RWPE1 (cell line): ENCODE results near the gene EMC1.
A peak's percentile ranks its signal among the peaks of the same experiment; 100 is the strongest.
"Not testable (repeated sequence)": the region's sequence is repeated elsewhere in the genome, so short reads cannot be mapped to it uniquely, and the experiment has no call there.

Source experiments
- CTCF ChIA-PET: fragments of 350-600 bp; sonication (Branson Sonifier 250); formaldehyde crosslinking; extraction: SDS; loops from one replicate; lab custom pipeline; 2021; lab: Yijun Ruan, JAX
- POLR2A ChIA-PET: fragments of 400-600 bp; formaldehyde crosslinking; extraction: SDS; loops from one replicate; lab custom pipeline; 2020; ENCODE audit warnings: antibody characterized with exemption; ENCODE audit not compliant: low non-redundant PET; lab: Yijun Ruan, JAX
- DNase-seq: peaks from one replicate; pipeline ENCODE4 v3.0.0; 2012; ENCODE audit warnings: low spot score
- H3K27ac ChIP-seq: fragments of 450-650 bp; 2 replicates; pipeline ENCODE4 v1.5.1; 2017
- TF ChIP-seq, protein P1 (sequence below): fragments of 450-650 bp; conservative IDR thresholded peaks from 2 replicates; pipeline ENCODE4 v1.5.1; 2017; ENCODE audit warnings: low read depth, mild to moderate bottlenecking

EMC1 gene

DNA sequence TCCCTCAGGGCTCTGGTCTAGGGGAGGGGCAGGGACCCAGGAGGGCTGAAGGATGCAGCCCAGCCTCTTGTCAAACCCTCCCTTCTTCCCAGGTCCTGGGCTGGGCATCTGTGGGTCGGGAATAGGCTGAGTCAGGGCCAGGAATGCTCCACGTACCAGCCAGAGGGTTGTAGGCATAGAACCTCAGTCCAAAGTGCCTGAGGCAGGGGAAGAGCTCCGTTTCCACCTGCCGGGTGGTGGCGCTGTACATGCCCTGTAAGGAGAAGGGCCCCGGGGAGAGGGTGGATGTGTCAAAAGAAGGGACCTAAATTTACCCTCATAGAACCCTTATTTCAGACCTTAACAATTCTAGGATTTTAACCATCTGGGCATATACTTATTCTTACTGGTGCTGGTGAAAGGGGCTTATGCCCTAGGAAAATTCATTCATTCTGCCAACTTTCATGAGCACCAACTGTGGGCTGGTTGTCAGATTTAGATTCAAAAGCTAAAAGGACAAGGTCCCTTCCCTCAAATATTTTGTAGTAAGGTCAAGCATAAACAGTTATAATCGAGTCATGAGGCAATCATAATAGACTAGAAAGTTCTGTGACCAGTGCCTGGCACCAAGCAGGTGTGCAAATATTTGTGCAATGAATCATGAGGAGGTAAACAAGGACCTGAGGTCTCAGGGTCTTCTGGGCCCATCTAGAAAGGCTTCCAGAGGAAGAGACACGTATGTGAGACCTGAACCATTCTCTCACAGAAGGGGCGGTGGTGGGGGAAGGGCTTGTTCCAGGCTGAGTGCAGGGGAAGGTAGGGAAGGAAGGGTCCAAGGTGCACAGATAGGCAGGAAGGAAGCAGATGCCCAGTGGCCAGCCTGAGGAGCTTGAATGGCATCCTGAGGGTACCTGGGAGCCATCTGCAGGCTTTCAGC, 18.4 kb upstream of the EMC1 start:
- H3K27ac ChIP-seq, CTCF ChIA-PET, POLR2A ChIA-PET: not testable (repeated sequence)
- peak; percentile 19 for DNase-seq
- TF ChIP-seq, protein P1, sequence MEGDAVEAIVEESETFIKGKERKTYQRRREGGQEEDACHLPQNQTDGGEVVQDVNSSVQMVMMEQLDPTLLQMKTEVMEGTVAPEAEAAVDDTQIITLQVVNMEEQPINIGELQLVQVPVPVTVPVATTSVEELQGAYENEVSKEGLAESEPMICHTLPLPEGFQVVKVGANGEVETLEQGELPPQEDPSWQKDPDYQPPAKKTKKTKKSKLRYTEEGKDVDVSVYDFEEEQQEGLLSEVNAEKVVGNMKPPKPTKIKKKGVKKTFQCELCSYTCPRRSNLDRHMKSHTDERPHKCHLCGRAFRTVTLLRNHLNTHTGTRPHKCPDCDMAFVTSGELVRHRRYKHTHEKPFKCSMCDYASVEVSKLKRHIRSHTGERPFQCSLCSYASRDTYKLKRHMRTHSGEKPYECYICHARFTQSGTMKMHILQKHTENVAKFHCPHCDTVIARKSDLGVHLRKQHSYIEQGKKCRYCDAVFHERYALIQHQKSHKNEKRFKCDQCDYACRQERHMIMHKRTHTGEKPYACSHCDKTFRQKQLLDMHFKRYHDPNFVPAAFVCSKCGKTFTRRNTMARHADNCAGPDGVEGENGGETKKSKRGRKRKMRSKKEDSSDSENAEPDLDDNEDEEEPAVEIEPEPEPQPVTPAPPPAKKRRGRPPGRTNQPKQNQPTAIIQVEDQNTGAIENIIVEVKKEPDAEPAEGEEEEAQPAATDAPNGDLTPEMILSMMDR = peak; percentile 13; the same call in 1 of the 2 replicates

DNA sequence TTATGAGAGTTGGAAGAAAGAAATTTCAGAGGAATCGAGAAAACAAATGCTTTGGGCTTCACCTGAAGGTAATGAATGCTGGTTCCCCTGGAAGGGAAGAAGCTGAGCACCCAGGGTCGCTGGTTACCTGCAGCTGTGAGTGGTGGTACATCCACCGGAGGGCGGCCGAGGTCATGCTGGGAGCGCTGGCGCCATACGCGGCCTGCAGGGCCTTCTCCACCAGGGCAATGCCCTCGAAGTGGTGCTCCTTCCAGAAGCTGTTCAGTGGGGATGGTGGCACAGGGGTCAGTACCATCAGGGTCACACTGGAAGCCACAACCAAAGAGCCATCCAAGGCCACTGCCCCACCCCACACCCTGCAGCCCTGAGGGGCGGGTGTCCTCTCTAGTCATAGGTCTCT, 17.1 kb upstream of the EMC1 start:
- POLR2A ChIA-PET = no interaction called here
- CTCF ChIA-PET = interaction anchor here (0.7 kb wide), 1 partner anchor 21 kb away, joined by 3 read pairs; no protein-coding TSS in a partner anchor
- DNase-seq = no peak
- TF ChIP-seq, protein P1 = no peak
- no peak overlapping the region for H3K27ac ChIP-seq

DNA sequence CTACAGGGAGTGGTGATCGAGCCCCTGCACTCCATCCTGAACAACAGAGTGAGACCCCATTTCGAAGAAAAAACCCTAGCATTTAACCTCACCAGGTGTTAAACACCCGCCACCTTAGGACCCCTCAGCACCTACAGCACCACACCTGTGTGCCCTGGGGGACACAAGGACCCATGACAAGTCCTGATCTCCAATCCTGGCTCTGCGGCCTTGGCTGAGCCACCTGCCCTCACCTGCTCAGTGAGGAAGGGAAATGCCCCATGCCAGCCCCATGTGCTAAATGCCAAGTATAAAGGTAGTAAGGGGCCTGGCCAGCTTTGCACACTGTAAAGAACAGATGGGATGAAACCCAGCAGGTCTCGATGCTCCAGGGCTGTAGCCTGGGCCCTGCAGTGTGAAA, 11.4 kb upstream of the EMC1 start:
- POLR2A ChIA-PET = no interaction called here
- TF ChIP-seq, protein P1 = no peak
- CTCF ChIA-PET = interaction anchor here (0.8 kb wide), 1 partner anchor 140 kb away, joined by 4 read pairs; no protein-coding TSS in a partner anchor

DNA sequence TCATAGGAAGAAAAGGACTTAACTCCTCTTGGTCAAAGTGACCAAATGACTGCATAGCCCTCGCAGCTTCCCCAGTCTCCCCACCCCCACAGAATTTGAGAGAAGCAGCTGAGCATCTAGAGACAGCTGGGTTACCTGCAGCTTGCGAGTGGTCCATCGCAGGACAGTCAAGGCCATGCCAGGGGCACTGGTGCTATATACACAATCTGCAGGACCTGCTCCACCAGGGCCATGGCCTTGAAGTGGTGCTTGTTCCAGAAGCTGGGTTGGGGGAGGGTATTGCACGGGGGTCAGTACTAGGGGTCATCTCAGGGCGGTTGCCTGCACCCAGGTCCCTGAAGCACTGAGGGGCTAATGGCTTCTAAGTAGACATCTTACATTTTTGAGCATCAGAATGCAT, 10.7 kb upstream of the EMC1 start:
- TF ChIP-seq, protein P1 = no peak
- DNase-seq = no peak
- no peak overlapping the region for H3K27ac ChIP-seq
- POLR2A ChIA-PET = no interaction called here
- CTCF ChIA-PET = no interaction called here

More for the DNA sequence above, 11.4 kb upstream of the EMC1 start:
- no peak overlapping the region for H3K27ac ChIP-seq
- no peak for DNase-seq

DNA sequence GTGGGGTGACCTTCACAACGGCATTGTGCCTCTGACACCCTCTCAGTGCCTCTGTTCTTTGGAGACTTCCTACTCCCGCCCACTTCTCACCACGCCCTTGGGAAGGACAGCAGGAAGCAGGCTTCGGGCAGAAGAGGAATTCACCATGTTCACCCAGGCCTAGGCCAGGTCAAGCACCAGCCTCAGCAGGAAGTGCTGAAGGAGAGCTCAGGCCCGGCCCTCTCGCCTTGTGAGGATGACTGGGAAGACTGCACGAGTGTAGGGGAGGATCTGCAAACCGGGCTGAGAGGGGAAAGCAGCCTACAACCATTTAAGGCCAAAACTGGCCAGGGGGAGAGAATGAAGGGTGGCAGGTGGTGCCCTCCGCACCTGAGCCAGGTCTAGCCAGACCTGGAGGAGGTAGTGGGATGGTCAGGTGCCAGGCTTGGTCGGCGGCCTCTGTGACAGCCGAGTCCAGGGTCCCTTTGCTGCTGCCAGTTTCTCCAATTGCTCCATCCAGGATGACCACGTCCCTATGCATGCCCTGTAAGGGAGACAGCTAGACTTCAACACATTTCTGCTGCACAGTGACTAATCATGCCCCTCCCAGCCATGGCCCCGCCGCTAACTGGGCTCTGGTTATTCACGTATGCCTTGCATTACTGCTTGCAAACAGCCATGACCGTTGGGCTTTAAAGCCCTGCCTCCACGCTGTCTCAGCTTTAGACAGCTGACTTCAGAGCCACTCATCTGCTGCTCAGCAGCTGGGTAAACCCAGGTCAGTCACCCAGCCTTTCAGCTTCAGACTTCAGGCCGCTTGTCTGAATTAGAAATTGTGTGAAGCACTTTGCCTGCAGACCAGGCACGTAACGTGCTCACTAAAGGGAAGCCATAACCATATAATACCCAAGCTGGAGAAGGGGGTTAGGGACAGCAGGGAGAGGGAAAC, 9.2 kb upstream of the EMC1 start:
- CTCF ChIA-PET = interaction anchor here (1.1 kb wide), 1 partner anchor 19 kb away, joined by 3 read pairs; no protein-coding TSS in a partner anchor
- DNase-seq = peak; percentile 70
- peak overlapping the region; percentile 57 for H3K27ac ChIP-seq
- POLR2A ChIA-PET = no interaction called here
- TF ChIP-seq, protein P1 = no peak

DNA sequence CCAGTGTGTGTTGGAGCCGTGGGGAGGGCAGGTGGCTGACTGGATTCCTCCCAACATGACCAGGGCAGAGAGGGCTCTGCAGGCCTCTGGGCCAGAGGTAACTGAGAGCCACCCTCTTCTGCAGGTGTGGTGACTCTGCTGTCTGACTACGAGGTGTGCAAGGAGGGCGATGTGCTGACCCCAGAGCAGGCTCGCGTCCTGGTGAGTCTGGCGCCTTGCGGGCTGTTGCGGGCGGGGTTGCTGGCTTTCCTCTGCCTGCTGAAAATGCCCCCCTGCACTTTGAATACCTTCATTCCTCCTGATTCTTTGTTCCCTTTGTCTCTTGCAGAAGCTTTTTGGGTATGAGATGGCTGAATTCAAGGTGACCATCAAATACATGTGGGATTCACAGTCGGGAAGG, 7.0 kb upstream of the EMC1 start:
- TF ChIP-seq, protein P1 = no peak
- CTCF ChIA-PET = no interaction called here
- DNase-seq = no peak
- POLR2A ChIA-PET = no interaction called here
- H3K27ac ChIP-seq = peak overlapping the region; percentile 57
